ENCODE measurements around the gene CRLF1. TPM values are rescaled to one million over a fixed set of nuclear protein-coding genes. Genes with fewer than 3 reads are reported as not detected.

CRLF1 gene
- total and polyA plus RNA-seq, 12 donors: 0.68 to 161 (median 5.4) TPM

- H3K9me3 ChIP-seq: no peaks in the 10 kb centered on the region
- ATAC-seq (no peak), DNase-seq (no peak)
- intact Hi-C loops (cut with DNase I): loop anchor here in 3 of 10 donors (5.0 kb wide), 2 partner anchors 36 to 81 kb away; partner anchors contain the start of gene ELL (in 3 of the 3)
- 5 to 6% methylated on average over 11 of the region's 11 CpGs for WGBS, 2 donors
- H3K27ac ChIP-seq: peak overlapping the region; percentile 66 to 98 (median 95)
- peak overlapping the region; percentile 71 to 96 (median 87) for H3K4me3 ChIP-seq
- TF ChIP-seq CTCF (IDR thresholded peaks at IDR 0.05): no peak
- peaks cover 4 to 46% (median 28%) of the 10 kb centered on the region in 9 donors for H3K4me1 ChIP-seq
- no peaks in the 10 kb centered on the region for H3K27me3 ChIP-seq
- H3K36me3 ChIP-seq: peaks cover 0 to 23% (median under 1%) of the 10 kb centered on the region in 9 donors
These were observed 48.4 kb downstream of the CRLF1 start for GRCh38 chr19:18558202-18558555.

DNA sequence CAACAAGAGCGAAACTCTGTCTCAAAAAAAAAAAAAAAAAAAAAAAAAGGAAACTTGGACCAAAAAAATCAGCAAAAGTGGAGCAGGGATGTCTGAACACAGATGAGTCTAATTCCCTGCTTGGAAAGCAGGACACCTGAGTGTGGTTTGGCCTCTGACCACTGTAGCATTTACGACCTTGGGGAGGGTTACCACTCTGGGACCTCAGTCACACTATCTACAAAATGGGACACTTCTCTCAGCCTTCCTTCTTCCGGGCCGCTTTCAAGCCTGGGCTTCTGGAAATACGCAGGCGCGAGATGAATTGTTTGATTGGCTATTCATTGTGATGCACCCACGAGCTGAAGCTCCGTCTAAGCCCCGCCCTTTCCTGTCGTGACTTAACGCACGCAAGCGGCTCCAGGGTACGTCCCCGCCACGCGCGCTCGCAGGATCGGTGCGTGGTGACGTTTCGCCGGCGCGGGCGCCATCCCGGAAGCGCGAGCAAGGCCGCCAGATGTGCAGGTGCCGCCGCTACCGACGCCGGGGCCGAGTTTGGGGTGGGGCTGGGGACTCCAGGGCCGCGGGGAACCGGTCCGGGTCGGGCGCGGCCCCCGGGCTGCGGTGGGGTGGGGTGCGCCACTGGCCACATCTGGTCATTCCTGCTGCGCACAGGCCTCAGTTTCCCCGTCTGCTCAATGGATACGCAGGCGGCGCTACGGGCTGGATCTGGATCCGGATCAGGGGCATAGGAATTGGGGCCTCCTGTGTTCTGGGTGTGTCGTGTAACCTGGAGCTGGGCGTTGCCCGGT is 49.0 kb downstream of the CRLF1 start, which contains the start of gene KXD1:
Gene KXD1 (plus strand): TSS at position 460 of the 791 bp plus-strand sequence. CDS start 4,187 bp downstream, outside the sequence.
- no peaks in the 10 kb centered on the region for H3K9me3 ChIP-seq
- no peak for TF ChIP-seq CTCF (IDR thresholded peaks at IDR 0.05)
- intact Hi-C loops (cut with DNase I): loop anchor here in 4 of 10 donors (1.0 to 5.0 kb wide), 4 partner anchors 14 to 80 kb away; partner anchors contain the start of genes ELL (in 4 of the 4) and FKBP8 (in 1 of the 4)
- H3K27me3 ChIP-seq: no peaks in the 10 kb centered on the region
- WGBS, 2 donors: 1% methylated on average over 58 of the region's 58 CpGs
- peak within 1 kb of the TSS; percentile 71 to 96 (median 87) for H3K4me3 ChIP-seq
- H3K27ac ChIP-seq: peak within 1 kb of the TSS; percentile 66 to 98 (median 95)
- peaks cover 0 to 18% (median 0%) of the 10 kb centered on the region in 9 donors for H3K36me3 ChIP-seq
- H3K4me1 ChIP-seq: peaks cover 4 to 45% (median 28%) of the 10 kb centered on the region in 9 donors
- ATAC-seq (peak; percentile 96 to 99 (median 98)), DNase-seq (peak; percentile 96 to 99)

- Histone ChIP-seq H3K9me3 (no peaks in the 10 kb centered on the region), H3K36me3 (no peaks in the 10 kb centered on the region), H3K27me3 (no peaks in the 10 kb centered on the region), H3K4me3 (no peak overlapping the region), H3K4me1 (no peaks in the 10 kb centered on the region), H3K27ac (no peak overlapping the region)
- intact Hi-C loops (cut with DNase I): no loop called here
- DNase-seq: no peak
- no peak for ATAC-seq
- WGBS, 2 donors: 67 to 68% methylated on average over 6 of the region's 6 CpGs
- no peak for TF ChIP-seq CTCF (IDR thresholded peaks at IDR 0.05)
These were observed 55.0 kb downstream of the CRLF1 start for GRCh38 chr19:18551631-18552030.

GRCh38 chr19:18543814-18544475 is 62.7 kb downstream of the CRLF1 start:
- peak; percentile 33 to 44 for DNase-seq
- ATAC-seq: peak; percentile 6 to 56 (median 39)
- TF ChIP-seq CTCF (IDR thresholded peaks at IDR 0.05): peak in 1 of 9 donors; percentile 24
- H3K27ac ChIP-seq: peak overlapping the region in 9 of 10 donors; percentile 78 to 94 (median 91)
- H3K27me3 ChIP-seq: no peaks in the 10 kb centered on the region
- 7 to 8% methylated on average over 12 of the region's 12 CpGs for WGBS, 2 donors
- peaks cover 8 to 20% (median 16%) of the 10 kb centered on the region in 9 donors for H3K4me1 ChIP-seq
- H3K4me3 ChIP-seq: peak overlapping the region; percentile 26 to 85 (median 60)
- intact Hi-C loops (cut with DNase I): loop anchor here in 2 of 10 donors (1.0 to 2.0 kb wide), 2 partner anchors 13 to 21 kb away; partner anchors contain the start of genes ELL (in 1 of the 2) and KXD1 (in 1 of the 2)
- no peaks in the 10 kb centered on the region for H3K9me3 ChIP-seq
- H3K36me3 ChIP-seq: peaks cover 0 to 30% (median 16%) of the 10 kb centered on the region in 9 donors
